GM18861 (cell line): ENCODE data around the gene NLN.
"Not testable (repeated sequence)": the region's sequence is repeated elsewhere in the genome, so short reads cannot be mapped to it uniquely, and the experiment has no call there.

Experiments
- ATAC-seq: cut with Tn5 transposase; IDR thresholded peaks from one replicate; pipeline ENCODE4 v1.9.1; 2021; ENCODE audit not compliant: unreplicated experiment

Gene NLN

GRCh38 chr5:65807494-65807893 lies 85.5 kb downstream of the NLN start:
- ATAC-seq: not testable (repeated sequence)

GRCh38 chr5:65808251-65808741 lies 86.3 kb downstream of the NLN start:
- ATAC-seq: no peak

- ATAC-seq: no peak
Measured at GRCh38 chr5:65808818-65809217, 86.8 kb downstream of the NLN start.

- no peak for ATAC-seq
Measured at GRCh38 chr5:65809817-65810531, 88.0 kb downstream of the NLN start.

GRCh38 chr5:65811004-65811403 lies 89.0 kb downstream of the NLN start:
- no peak for ATAC-seq

GRCh38 chr5:65811885-65812284 lies 89.9 kb downstream of the NLN start:
- ATAC-seq: no peak

GRCh38 chr5:65812648-65813047 lies 90.6 kb downstream of the NLN start:
- ATAC-seq: no peak

- ATAC-seq: no peak
Measured at GRCh38 chr5:65813174-65813573, 91.2 kb downstream of the NLN start.

GRCh38 chr5:65815161-65815560 lies 93.2 kb downstream of the NLN start:
- ATAC-seq: no peak

GRCh38 chr5:65816729-65817128 lies 94.7 kb downstream of the NLN start:
- no peak for ATAC-seq

GRCh38 chr5:65817931-65818330 lies 95.9 kb downstream of the NLN start:
- ATAC-seq: no peak

- ATAC-seq: no peak
Measured at GRCh38 chr5:65818592-65818991, 96.6 kb downstream of the NLN start.

GRCh38 chr5:65819215-65819904 lies 97.4 kb downstream of the NLN start:
- no peak for ATAC-seq

- no peak for ATAC-seq
Measured at GRCh38 chr5:65819905-65820240, 97.9 kb downstream of the NLN start.

- ATAC-seq: no peak
Measured at GRCh38 chr5:65820373-65820772, 98.4 kb downstream of the NLN start.

GRCh38 chr5:65821966-65822365 lies 100.0 kb downstream of the NLN start:
- no peak for ATAC-seq

GRCh38 chr5:65822710-65823109 lies 100.7 kb downstream of the NLN start:
- no peak for ATAC-seq

GRCh38 chr5:65823204-65823603 lies 101.2 kb downstream of the NLN start:
- ATAC-seq: no peak

GRCh38 chr5:65823845-65824445 lies 101.9 kb downstream of the NLN start:
- ATAC-seq: no peak

- no peak for ATAC-seq
Measured at GRCh38 chr5:65825408-65826328, 103.7 kb downstream of the NLN start.
